ENCODE data around the gene CALY. TPM values are rescaled to one million over a fixed set of nuclear protein-coding genes. Genes with fewer than 3 reads are reported as not detected.
A peak's percentile ranks its signal among the peaks of the same experiment; 100 is the strongest.

The CALY gene
- total RNA-seq, 1 donor = not detected

DNA sequence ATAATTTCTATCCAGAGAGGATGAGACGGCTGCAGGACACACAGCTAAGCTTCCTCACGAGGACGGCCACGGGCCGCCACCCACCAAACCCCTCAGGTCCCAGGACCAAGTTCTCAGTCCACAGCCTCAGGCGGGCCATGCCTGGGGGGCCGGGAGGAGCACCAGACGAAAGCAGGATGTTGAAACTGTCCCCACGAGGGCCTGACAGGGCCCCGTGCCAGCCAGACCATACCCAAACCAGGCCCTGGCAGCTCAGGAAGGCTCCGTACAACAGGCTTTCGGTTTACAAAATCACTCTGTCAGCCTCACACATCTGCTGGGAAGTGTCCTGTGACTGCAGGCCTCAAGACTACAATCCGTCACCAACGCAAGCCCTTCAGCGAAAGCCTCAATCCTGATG is 42.5 kb downstream of the CALY start:
- no peak for DNase-seq (ENCODE audit: low read depth in 2 of 3, low spot score in 2 of 3)

DNA sequence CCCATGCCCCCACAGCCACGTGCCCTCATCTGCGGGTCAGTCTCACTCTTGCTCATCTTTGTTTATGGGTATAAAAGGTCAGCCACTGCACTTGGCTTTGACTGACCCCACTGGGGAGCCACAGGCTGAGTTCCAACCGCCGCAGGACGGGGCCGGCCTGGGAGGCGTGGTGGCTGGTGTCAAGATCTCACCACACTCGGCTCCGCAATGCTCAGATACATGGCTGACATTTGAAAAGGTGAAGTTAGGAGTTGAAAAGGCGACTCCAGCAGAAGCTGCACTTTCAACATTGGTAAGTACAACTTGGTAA is 42.9 kb downstream of the CALY start:
- DNase-seq (ENCODE audit: low read depth in 2 of 3, low spot score in 2 of 3) = no peak

DNA sequence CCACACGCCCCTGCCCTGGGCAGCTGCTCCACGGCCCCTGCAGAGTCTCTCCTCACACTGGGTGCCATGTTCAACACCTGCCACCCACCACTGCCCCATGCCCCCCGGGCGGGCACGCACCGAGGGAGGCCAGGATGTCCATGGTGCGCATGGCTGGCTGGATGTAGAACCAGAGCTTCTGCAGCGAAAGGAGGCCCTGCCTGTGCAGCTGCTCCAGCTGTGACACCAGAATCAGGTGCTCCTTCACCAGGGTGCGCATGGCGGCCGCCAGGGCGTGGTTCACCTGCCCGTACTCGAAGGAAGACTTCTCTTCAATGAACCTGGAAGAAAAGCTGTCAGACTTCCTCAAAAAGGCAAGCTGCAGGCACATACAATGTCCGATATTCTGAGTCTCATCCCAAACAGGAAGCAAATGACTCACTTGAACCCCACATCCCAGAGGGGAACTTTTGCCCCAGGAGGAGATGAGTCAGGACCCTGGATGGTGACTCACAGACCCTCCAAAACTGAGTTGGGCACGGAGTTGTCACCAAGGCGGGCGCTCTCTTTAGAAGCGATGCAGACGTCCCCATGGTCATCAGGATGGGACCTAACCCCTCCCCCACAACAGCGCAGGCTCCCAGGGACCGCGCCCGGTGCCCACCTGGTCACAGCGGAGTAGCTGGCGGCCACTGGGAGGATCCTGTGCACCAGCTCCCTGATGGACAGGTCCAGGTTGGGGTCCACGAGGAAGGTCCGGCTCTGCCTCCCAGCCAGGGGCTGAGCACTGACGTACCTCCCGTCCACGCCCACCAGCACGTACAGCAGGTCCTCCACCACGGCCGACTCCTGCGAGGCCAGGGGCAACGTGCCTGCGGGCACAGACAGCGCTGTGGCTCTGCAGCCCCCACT is 43.5 kb downstream of the CALY start:
- DNase-seq (ENCODE audit: low read depth in 2 of 3, low spot score in 2 of 3) = peak in 1 of 3 donors; percentile 29

DNA sequence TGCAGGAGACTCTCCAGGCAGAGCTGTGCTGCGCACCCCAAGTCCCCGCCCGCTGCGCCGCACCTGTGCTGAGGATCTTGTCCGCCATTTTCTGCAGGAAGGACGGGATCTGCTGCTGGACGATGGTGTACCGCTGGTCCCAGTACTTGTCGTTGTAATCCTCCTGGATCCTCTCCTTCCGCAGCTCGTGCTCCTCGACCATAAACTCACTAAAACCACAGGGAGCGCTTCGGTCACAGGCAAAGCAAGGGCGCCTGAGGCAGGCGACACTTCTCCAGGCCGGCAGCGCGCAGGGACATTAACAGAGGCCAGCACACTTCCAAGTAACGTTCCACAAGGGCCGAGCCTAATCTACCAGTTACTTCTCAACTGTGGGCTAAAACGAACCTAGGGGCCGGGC is 46.9 kb downstream of the CALY start:
- DNase-seq (ENCODE audit: low read depth in 2 of 3, low spot score in 2 of 3) = no peak

DNA sequence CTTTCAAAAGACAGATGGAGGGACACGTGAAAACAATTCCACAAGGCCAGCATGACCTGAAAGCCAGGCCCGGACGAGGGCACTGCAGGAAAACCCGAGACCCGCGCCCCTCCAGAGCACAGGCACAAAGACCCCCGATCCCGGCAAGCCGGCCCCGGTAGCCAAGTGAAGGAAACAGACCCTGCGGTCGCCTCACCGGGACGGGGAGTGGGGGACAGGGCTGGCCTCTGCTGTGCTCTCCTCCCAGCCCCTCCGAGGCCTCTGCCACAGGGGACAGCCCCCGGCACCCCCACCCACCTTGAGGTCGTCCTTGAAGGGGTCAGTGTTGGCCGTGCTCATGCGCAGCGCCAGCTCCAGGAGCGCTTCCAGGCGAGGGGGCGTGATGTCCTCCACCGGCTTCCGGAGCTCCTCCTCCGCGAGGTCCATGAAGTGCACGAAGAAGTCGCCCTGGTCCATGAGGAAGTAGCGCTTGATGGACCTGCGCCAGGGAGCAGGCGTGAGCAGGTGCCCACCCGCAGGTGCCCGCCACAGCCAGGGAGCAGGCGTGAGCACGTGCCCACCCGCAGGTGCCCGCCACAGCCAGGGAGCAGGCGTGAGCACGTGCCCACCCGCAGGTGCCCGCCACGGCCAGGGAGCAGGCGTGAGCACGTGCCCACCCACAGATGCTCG is 48.7 kb downstream of the CALY start:
- DNase-seq (ENCODE audit: low read depth in 2 of 3, low spot score in 2 of 3) = no peak

DNA sequence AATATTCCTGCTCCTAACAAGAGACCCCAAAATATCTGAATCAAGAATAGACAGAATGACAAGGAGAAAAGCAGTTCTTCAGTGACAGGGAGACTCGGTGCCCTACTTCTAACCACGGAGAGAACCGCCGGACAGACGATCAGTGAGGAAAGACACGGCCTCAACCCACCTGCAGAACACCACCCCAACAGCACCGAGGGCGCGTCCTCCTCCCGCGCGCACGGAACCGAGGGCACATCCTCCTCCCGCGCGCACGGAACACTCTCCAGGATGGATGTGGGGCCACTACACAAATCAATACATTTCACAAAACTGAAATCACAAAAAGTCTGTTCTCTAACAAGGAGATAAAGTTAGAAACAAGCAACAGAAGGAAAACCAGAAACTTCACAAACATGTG is 50.3 kb downstream of the CALY start:
- DNase-seq (ENCODE audit: low read depth in 2 of 3, low spot score in 2 of 3) = no peak

DNA sequence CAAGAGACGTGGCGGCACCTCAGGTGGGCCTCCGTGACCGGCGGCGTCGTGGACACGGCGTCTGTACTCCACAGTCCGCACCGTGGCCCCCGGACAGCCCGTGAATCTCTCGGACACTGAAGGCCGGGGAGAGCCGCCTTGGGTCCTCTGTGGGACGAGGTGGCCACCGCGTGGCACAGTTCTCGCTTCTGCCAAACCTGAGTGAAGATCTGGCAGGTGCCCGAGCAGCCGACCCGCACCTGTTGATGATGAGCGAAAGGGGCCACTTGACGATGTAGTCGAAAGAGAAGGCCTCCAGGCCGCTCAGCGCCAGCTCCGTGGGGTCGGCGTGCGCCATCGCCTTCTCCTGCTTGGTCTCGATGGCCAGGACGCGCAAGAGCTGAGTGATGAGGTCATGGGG is 51.5 kb downstream of the CALY start:
- DNase-seq (ENCODE audit: low read depth in 2 of 3, low spot score in 2 of 3) = no peak

DNA sequence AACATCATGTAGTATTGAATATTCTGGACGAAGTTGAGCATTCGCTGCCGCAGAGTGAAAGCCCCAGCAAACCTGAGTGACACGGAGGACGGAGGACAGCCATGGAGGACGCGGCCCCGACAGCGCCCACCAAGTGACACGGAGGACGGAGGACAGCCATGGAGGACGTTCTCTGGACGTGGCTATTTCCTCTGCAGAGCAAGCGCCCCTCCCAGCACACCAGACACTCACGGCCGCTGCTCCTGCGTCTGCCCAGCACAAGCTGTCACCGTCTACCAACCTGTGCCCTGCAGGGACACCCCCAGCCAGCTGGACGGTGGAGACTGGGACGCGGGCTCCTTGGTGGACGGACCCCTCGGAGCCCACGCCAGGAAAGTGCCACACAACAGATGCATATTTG is 52.8 kb downstream of the CALY start:
- DNase-seq (ENCODE audit: low read depth in 2 of 3, low spot score in 2 of 3) = no peak

DNA sequence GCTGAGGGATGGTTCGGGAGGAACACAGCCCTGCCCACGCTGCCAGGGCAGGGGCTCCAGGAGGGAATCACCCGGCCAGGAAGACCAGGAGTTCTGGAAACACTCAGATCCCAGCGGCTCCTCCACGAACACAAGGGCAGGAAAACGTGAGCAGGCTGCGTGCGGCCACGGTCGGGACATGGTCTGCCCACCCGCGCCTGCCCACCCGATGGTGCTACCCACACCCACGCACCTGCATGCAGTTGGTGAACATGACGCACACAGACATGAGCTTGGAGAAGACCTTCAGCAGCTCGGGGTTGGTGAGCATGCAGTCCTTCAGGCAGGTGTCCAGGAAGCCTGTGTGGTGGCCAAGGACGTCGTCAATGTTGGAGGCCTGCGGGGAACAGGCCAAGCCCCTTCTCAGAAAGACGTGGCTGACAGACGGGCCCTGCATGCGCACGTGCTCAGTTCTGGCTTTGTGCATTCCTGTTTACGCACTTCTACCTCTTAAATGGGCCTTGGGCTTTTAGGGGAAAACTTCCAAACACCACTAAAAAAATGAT is 53.8 kb downstream of the CALY start:
- DNase-seq (ENCODE audit: low read depth in 2 of 3, low spot score in 2 of 3) = no peak

DNA sequence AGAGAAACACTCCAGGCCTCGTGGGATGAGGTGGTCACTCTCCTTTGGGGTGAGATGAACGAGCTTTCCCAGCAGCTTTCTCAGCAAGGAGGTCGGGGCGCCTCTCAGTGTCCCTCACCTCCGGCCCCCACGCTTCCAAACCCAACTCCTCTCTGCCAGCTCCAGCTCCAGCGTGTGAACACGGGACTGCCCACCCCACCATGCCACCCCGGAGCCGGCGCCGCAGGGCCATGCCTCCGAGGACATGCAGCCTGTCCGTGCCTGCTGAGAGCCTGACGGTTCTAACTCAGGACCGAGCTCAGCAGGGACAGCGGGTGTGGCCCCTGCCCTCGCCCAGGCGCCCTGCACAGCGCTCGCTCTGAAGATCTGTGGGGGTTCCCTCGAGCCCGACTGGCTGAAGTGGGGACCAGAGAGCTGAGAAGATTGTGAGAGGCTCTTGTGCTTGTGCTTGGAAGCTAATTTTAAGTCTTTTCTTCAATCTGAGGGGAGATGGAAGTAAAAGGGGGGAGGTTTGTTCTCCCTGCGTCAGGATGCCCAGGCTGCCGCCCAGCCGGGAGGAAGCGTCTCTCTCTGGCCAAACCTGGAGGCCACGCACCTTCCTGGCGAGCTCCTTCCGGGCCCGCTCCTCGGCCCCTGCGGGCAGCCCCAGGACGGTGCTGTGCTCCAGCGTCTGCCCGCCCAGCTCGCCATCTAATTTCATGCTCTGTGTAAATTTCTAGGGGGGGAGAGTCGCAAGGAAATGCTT is 54.9 kb downstream of the CALY start:
- DNase-seq (ENCODE audit: low read depth in 2 of 3, low spot score in 2 of 3) = no peak

DNA sequence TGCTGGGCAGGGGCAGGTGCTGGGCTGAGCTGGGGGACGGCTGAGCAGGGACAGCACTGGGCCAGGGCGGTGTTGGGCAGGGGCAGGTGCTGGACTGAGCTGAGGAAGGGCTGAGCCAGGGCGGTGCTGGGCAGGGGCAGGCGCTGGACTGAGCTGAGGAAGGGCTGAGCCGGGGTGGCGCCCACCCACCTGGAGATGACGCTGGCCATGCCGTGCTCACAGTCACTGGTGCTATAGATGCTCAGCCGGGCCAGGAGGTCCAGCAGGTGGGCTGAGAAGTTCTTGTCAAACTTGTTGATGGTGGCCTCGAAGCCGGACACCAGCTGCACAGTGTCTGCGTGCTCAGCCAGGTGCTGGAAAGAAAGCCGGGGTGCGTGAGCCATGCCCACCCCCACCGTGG is 55.6 kb downstream of the CALY start:
- DNase-seq (ENCODE audit: low read depth in 2 of 3, low spot score in 2 of 3) = no peak

DNA sequence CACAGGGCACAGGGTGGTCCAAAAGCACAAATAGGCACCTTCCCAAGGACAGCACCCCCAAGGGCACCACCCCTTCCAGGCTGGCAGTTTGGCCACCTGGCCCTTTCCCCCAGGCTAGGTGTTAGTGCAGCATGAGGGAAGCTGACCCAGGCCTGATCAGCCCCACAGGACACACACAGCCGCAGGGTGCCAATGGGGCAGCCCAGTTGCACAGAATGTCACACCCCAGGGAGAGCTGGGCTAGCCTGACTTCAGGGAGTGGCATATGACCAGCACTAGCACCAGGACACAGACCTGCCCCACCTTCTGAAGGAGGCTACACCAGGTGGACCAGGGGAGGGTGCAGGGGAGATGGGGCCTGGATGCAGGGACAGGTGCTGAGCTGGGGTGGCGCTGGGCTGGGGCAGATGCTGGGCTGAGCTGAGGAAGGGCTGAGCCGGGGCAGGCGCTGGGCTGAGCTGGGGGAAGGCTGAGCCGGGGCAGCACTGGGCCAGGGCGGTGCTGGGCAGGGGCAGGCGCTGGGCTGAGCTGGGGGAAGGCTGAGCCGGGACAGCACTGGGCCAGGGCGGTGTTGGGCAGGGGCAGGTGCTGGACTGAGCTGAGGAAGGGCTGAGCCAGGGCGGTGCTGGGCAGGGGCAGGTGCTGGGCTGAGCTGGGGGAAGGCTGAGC is 56.2 kb downstream of the CALY start:
- DNase-seq (ENCODE audit: low read depth in 2 of 3, low spot score in 2 of 3) = no peak

DNA sequence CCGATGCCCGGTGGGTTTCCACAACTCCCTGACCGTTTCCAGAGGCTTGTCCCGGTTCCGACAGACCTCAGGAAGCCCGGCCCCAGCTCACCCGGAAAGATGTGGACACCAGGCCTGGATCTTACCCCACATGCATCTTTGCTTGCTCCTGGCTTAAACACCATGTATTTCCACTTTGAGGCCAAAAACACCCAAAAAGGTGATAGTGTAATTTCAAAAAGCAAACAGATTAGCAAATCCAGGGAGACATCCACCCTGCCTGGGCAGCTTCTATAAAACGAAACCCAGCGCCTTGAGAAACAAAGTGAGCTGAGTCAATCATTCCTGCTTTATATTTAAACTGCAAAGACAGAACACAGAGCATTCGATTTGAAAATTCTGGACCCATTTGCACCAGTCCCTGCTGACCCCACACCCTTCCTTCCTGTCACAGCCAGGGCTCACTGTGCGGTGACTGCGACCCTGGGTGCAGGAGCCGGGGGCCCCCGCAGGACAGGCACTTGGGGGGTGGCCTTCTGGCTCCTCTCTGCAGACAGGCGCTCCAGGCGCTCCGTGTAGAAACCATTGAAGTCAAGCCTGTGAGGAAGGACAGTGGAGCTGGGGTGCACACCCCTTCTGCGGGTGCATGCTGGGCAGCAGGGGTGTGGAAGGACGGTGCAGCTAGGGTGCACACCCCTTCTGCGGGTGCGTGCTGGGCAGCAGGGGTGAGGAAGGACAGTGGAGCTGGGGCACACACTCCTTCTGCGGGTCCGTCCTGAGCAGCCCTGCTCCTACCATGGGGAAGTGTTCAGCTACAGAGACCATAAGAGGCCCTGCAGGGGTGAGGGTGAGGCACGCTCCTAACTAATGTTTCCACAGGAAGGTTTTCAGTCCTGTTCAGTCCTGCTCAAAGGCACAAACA is 57.1 kb downstream of the CALY start:
- peak in 2 of 3 donors; percentile 20 to 51 for DNase-seq (ENCODE audit: low read depth in 2 of 3, low spot score in 2 of 3)

DNA sequence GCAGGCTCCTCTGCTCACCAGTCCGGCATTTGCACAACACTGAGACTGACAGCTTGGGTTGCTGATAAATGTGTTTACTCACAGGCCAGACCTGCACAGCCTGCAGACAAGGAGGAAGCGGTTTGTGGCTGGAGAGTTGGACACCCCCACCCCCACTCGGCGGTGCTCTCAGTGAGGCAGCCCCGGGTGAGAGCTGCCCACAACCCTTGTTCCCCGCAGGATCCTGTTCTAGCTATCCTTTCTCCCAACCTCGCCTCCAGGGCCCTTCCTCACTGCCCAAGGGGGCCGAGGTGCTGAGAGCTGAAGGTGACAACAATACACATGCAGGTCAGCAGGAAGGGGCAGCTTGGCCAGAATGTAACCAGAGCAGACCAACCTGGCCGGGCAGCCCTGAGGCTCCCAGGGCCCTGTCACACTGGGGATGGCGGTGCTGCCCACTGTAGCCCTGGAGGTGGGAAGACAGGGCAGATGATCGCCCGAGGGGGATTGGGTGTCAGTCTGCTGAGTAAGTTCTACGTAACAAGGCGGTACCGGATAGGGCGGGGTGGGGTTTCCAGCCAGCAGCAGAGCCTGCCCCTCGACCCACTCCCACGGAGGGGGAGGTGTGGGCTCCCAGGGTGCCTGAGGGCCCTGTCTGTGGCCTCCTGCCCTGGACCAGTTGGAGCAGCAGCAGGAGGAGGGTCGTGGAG is 58.0 kb downstream of the CALY start:
- peak in 2 of 3 donors; percentile 88 to 95 for DNase-seq (ENCODE audit: low read depth in 2 of 3, low spot score in 2 of 3)

DNA sequence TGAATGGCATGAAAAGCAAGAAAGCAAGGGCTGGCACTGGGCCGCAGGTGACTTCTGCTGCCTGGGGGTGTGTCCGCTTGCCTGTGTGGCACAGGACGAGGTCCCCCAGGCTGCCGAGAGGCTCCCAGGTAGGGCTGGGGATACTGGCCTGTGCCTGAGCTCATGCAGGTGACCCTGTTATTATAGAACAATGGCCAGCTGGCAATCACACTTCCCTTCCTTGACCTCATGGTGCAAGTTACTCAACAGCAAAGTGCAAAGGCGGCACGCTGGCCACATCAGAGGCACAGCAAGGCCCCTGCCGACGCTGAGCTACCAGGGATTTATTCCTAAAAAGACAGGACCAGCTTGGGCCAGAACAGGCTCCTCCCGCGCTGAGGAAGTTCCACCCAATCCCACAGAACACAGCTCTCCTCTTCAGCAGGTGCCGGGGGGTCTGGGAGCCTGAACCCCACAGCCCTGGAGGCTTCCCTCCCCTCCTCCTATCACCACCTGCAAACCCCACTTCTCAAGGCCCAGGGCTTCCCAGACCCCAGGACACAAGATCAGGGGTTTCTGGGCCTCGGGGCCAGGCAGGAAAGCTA is 58.6 kb downstream of the CALY start:
- DNase-seq (ENCODE audit: low read depth in 2 of 3, low spot score in 2 of 3) = no peak

DNA sequence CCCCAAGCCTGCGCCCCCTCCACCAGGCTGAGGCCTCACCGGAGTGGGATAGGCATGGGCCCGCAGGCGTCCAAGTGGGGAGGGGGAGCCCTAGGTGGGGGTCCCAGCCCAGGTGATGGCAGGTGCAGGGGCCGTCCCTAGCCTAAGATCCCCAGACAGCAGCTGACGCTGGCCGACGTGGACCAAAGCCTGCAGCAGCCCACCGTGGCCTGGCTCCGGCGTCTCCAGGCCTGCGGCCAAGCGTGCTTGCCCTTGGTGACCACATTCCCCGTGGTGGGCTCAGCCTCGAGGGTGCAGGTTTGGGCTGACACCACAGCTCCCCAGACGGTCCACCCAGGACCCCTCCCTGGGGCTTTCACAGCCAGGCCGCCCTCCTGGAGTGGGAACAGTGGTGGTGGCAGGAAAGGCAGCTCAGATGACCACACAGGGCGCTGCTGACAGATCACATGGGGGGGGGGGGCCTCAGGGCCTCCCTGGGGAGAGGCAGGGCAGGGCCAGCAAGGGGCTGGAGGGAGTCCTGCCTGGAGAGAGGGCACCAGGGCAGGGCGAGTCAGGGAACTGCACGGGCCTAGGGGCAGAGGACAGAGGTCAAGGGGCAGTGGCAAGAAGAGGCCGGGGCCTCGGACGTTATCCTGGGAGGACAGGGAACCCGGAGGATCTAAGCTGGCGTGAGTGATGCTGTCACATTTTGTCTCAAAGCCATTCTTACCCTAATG is 59.3 kb downstream of the CALY start:
- DNase-seq (ENCODE audit: low read depth in 2 of 3, low spot score in 2 of 3) = no peak

DNA sequence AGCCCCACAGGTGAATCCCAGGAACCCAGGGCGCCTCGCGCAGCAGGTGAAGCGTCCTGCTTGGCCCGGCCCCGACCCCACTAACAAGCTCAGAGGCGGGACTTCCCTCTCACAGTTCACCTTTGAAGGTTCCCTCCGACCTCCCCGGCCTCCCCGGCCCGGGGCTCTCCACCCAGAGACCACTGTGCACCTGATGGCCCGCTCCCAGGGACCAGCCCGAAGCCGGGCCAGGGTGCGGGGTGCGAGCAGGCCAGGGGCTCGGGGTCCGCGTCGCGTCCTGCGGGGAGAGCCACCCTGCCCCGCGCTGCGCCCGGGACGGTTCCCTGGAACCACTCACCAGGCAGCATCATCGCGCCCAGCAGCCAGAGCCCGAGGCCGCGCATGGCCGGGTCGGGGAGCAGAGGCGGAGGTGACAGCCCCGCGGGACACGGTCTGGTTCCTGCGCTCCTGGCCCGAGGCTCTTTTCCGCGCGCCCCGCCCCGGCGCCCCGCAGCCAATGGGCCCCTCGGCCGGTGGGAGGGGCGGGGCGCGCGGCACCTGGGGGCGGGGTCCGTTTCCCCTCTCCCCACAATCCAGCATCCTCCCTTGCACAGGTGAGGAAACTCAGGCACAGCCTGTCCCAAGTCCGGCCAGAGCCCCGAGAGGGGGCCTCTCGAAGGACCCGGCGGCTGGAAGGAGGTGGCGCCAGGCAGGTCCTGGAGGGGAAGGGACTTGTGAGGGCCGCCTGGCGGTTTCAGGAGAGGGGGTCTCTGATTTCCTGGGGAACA is 60.1 kb downstream of the CALY start, which contains the start of gene ADAM8:
TSS of gene ADAM8 (minus strand) at position 434 of the 767 bp plus-strand sequence. CDS start at position 383, 51 bp downstream.
- DNase-seq (ENCODE audit: low read depth in 2 of 3, low spot score in 2 of 3) = peak in 2 of 3 donors; percentile 40 to 55

Measured in hematopoietic multipotent progenitor cell (in vitro differentiated cells).